H9 (cell line): ENCODE data around the gene PTTG1. TPM values are rescaled to one million over a fixed set of nuclear protein-coding genes. Genes with fewer than 3 reads are reported as not detected.
A peak's percentile ranks its signal among the peaks of the same experiment; 100 is the strongest.

ENCODE experiments used
- DNase-seq: peaks from one replicate; pipeline ENCODE4 v3.0.0-alpha.2; 2017
- H2AFZ ChIP-seq: one replicate; pipeline ENCODE4 v1.6.1; 2013; ENCODE audit warnings: mild to moderate bottlenecking, low read length, control low read depth, moderate library complexity
- H2AK5ac ChIP-seq: 2 replicates; pipeline ENCODE4 v1.6.1; 2013; ENCODE audit warnings: low read length, control low read depth, mixed read lengths; ENCODE audit not compliant: insufficient read length
- H2BK120ac ChIP-seq: one replicate; pipeline ENCODE4 v1.6.1; 2013; ENCODE audit warnings: low read depth, mild to moderate bottlenecking, low read length, control low read depth, inconsistent platforms; ENCODE audit not compliant: poor library complexity, severe bottlenecking
- H2BK12ac ChIP-seq: 2 replicates; pipeline ENCODE4 v1.6.1; 2013; ENCODE audit warnings: low read length, control low read depth, mixed read lengths, low read depth; ENCODE audit not compliant: insufficient read length
- H2BK15ac ChIP-seq: 2 replicates; pipeline ENCODE4 v1.6.1; 2013; ENCODE audit warnings: low read depth, low read length, control low read depth
- H2BK20ac ChIP-seq: one replicate; pipeline ENCODE4 v1.6.1; 2013; ENCODE audit warnings: low read depth, mild to moderate bottlenecking, low read length, control low read depth, inconsistent platforms; ENCODE audit not compliant: poor library complexity, severe bottlenecking
- H2BK5ac ChIP-seq: 2 replicates; pipeline ENCODE4 v1.6.1; 2013; ENCODE audit warnings: low read length, control low read depth, mixed read lengths; ENCODE audit not compliant: insufficient read length
- H3K14ac ChIP-seq: 2 replicates; pipeline ENCODE4 v1.6.1; 2013; ENCODE audit warnings: low read length, control low read depth; ENCODE audit not compliant: insufficient read depth
- H3K18ac ChIP-seq: 2 replicates; pipeline ENCODE4 v1.6.1; 2013; ENCODE audit warnings: low read depth, mild to moderate bottlenecking, mixed read lengths, low read length, control low read depth; ENCODE audit not compliant: insufficient read length
- H3K23ac ChIP-seq: 2 replicates; pipeline ENCODE4 v1.6.1; 2013; ENCODE audit warnings: low read length, control low read depth, mixed read lengths, low read depth; ENCODE audit not compliant: insufficient read length
- H3K23me2 ChIP-seq: 2 replicates; pipeline ENCODE4 v1.6.1; 2013; ENCODE audit warnings: low read depth, mild to moderate bottlenecking, mixed read lengths, low read length, control low read depth; ENCODE audit not compliant: insufficient read length, poor library complexity, severe bottlenecking
- H3K27ac ChIP-seq: 2 replicates; pipeline ENCODE4 v1.5.1; 2013; ENCODE audit warnings: low read length, control low read depth, mixed read lengths, low read depth; ENCODE audit not compliant: insufficient read length
- H3K27me3 ChIP-seq: 2 replicates; pipeline ENCODE4 v1.6.1; 2013; ENCODE audit warnings: low read length, control low read depth, inconsistent platforms; ENCODE audit not compliant: insufficient read depth
- H3K4ac ChIP-seq: 2 replicates; pipeline ENCODE4 v1.6.1; 2013; ENCODE audit warnings: low read depth, mild to moderate bottlenecking, control low read depth, inconsistent platforms, low read length, moderate library complexity
- H3K4me1 ChIP-seq: 2 replicates; pipeline ENCODE4 v1.6.1; 2013; ENCODE audit warnings: low read length, control low read depth, inconsistent platforms; ENCODE audit not compliant: insufficient read depth
- H3K4me2 ChIP-seq: 2 replicates; pipeline ENCODE4 v1.6.1; 2013; ENCODE audit warnings: low read length, control low read depth, mixed read lengths; ENCODE audit not compliant: insufficient read length, insufficient read depth
- H3K56ac ChIP-seq: 2 replicates; pipeline ENCODE4 v1.6.1; 2013; ENCODE audit warnings: low read depth, mild to moderate bottlenecking, mixed read lengths, low read length, control low read depth; ENCODE audit not compliant: insufficient read length
- H3K79me1 ChIP-seq: 2 replicates; pipeline ENCODE4 v1.6.1; 2013; ENCODE audit warnings: low read depth, mild to moderate bottlenecking, moderate library complexity, low read length, control low read depth, inconsistent platforms; ENCODE audit not compliant: insufficient read depth, poor library complexity, severe bottlenecking
- H3K79me2 ChIP-seq: 2 replicates; pipeline ENCODE4 v1.6.1; 2013; ENCODE audit warnings: low read length, control low read depth, inconsistent platforms; ENCODE audit not compliant: insufficient read depth
- H3K9ac ChIP-seq: 2 replicates; pipeline ENCODE4 v1.6.1; 2013; ENCODE audit warnings: low read length, control low read depth, mixed read lengths; ENCODE audit not compliant: insufficient read length; ENCODE audit errors: extremely low read depth
- H3K9me3 ChIP-seq: one replicate; pipeline ENCODE4 v1.6.1; 2013; ENCODE audit warnings: low read depth, low read length, inconsistent platforms; ENCODE audit not compliant: control insufficient read depth
- H3T11ph ChIP-seq: one replicate; pipeline ENCODE4 v1.6.1; 2013; ENCODE audit warnings: mild to moderate bottlenecking, low read length, control low read depth, inconsistent platforms
- H4K20me1 ChIP-seq: one replicate; pipeline ENCODE4 v1.6.1; 2013; ENCODE audit not compliant: control insufficient read depth, insufficient read length, insufficient read depth
- H4K5ac ChIP-seq: 2 replicates; pipeline ENCODE4 v1.6.1; 2013; ENCODE audit warnings: low read depth, mild to moderate bottlenecking, mixed read lengths, low read length, control low read depth; ENCODE audit not compliant: insufficient read length
- H4K8ac ChIP-seq: replicated peaks from 2 replicates; pipeline ENCODE4 v1.6.1; 2013; ENCODE audit warnings: low read length, control low read depth, mixed read lengths, low read depth; ENCODE audit not compliant: insufficient read length
- H4K91ac ChIP-seq: 2 replicates; pipeline ENCODE4 v1.6.1; 2013; ENCODE audit warnings: low read depth, mild to moderate bottlenecking, moderate library complexity, mixed read lengths, low read length, control low read depth; ENCODE audit not compliant: insufficient read length
- H3K27ac Mint-ChIP-seq, 3 experiments: 2 replicates in 2 of 3; 3 replicates in 1 of 3; pipeline ENCODE4 v1.8.0; 2020 to 2021; ENCODE audit warnings: mixed read lengths in 3 of 3, mild to moderate bottlenecking in 1 of 3, moderate library complexity in 1 of 3
- H3K27me3 Mint-ChIP-seq: 2 replicates; pipeline ENCODE4 v1.8.0; 2021; ENCODE audit warnings: low read depth, mild to moderate bottlenecking, moderate library complexity, mixed read lengths
- H3K36me3 Mint-ChIP-seq, 3 experiments: 2 replicates in 2 of 3; 3 replicates in 1 of 3; pipeline ENCODE4 v1.8.0; 2020 to 2021; ENCODE audit warnings: low read depth in 3 of 3, mixed read lengths in 3 of 3; ENCODE audit not compliant: insufficient read depth in 1 of 3
- H3K4me1 Mint-ChIP-seq, 2 experiments: 2 replicates each; pipeline ENCODE4 v1.8.0; 2020; ENCODE audit warnings: mixed read lengths in 2 of 2
- H3K4me3 Mint-ChIP-seq, 2 experiments: 2 replicates in 1 of 2; 3 replicates in 1 of 2; pipeline ENCODE4 v1.8.0; 2020 to 2021; ENCODE audit warnings: mild to moderate bottlenecking in 2 of 2, mixed read lengths in 2 of 2, moderate library complexity in 1 of 2
- H3K9me3 Mint-ChIP-seq, 2 experiments: 2 replicates in 1 of 2; 3 replicates in 1 of 2; pipeline ENCODE4 v1.8.0; 2020; ENCODE audit warnings: mild to moderate bottlenecking in 2 of 2, mixed read lengths in 2 of 2, moderate library complexity in 1 of 2
- WGBS: extraction: QIAGEN DNeasy Blood & Tissue Kit; methylation state at CpG from one replicate; pipeline ENCODE4 v1.1.7; 2013; ENCODE audit warnings: missing lambda C conversion rate, low lambda C conversion rate, mixed read lengths; ENCODE audit not compliant: insufficient read length; ENCODE audit errors: extremely low coverage; 5-methylcytosine and 5-hydroxymethylcytosine counted together
- total RNA-seq: library from RNA; stranded (reverse); gene quantifications from 2 replicates; pipeline ENCODE4 v1.2.1, GENCODE V29; 2021
- TF ChIP-seq, protein P1 (sequence below): fragments of 200-600 bp; sonication (generic); conservative IDR thresholded peaks from 3 replicates; pipeline ENCODE4 v1.8.0; 2021; ENCODE audit warnings: antibody characterized with exemption, mild to moderate bottlenecking

PTTG1 gene
- total RNA-seq, 1 experiment from 2014 or later, result 279 TPM

DNA sequence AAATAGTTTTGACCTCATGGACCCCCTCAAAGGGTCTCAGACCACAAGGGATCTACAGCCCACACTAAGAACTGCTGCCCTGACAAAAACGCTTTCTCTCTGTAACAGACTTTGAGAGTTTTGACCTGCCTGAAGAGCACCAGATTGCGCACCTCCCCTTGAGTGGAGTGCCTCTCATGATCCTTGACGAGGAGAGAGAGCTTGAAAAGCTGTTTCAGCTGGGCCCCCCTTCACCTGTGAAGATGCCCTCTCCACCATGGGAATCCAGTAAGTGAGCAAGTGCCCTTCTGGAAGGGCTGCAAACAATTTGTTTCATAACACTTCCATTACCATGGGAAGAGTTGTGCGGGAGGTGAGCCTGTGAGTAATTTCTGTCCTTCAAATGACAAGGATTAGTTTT is 6.0 kb downstream of the PTTG1 start:
- Histone ChIP-seq H3K18ac (no peak overlapping the region), H2BK5ac (no peak overlapping the region), H3K27me3 (no peaks in the 10 kb centered on the region), H2AFZ (no peak overlapping the region), H4K20me1 (no peaks in the 10 kb centered on the region), H3K23ac (no peak overlapping the region), H3K27ac (no peak overlapping the region), H3K56ac (no peak overlapping the region), H2BK120ac (no peak overlapping the region), H3K14ac (no peak overlapping the region), H3K4me1 (peaks cover 4% of the 10 kb centered on the region; the same call in 1 of the 2 replicates), H3K4me2 (no peak overlapping the region), H3K9ac (no peak overlapping the region), H3K79me1 (peaks cover 5% of the 10 kb centered on the region), H2BK12ac (no peak overlapping the region), H3K4ac (no peak overlapping the region), H4K91ac (no peak overlapping the region), H3K23me2 (no peaks in the 10 kb centered on the region), H4K8ac (no peak overlapping the region), H4K5ac (no peak overlapping the region), H2BK20ac (no peak overlapping the region), H3K9me3 (no peaks in the 10 kb centered on the region), H3T11ph (no peak overlapping the region), H2BK15ac (no peak overlapping the region), H3K79me2 (peaks cover 3% of the 10 kb centered on the region; the same call in 1 of the 2 replicates), H2AK5ac (no peak overlapping the region)
- TF ChIP-seq, protein P1, sequence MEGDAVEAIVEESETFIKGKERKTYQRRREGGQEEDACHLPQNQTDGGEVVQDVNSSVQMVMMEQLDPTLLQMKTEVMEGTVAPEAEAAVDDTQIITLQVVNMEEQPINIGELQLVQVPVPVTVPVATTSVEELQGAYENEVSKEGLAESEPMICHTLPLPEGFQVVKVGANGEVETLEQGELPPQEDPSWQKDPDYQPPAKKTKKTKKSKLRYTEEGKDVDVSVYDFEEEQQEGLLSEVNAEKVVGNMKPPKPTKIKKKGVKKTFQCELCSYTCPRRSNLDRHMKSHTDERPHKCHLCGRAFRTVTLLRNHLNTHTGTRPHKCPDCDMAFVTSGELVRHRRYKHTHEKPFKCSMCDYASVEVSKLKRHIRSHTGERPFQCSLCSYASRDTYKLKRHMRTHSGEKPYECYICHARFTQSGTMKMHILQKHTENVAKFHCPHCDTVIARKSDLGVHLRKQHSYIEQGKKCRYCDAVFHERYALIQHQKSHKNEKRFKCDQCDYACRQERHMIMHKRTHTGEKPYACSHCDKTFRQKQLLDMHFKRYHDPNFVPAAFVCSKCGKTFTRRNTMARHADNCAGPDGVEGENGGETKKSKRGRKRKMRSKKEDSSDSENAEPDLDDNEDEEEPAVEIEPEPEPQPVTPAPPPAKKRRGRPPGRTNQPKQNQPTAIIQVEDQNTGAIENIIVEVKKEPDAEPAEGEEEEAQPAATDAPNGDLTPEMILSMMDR, result no peak
- no CpG with 5 or more reads among the region's 4 CpGs for WGBS
- H3K4me3 Mint-ChIP-seq, result no peak overlapping the region
- peaks cover 37 to 59% (median 58%) of the 10 kb centered on the region in 3 experiments; a peak in 6 of 7 replicates for H3K36me3 Mint-ChIP-seq
- peak overlapping the region in 1 of 3 experiments; percentile 22; a peak in 1 of 7 replicates for H3K27ac Mint-ChIP-seq
- no peak for DNase-seq
- no peaks in the 10 kb centered on the region for H3K9me3 Mint-ChIP-seq
- no peaks in the 10 kb centered on the region for H3K27me3 Mint-ChIP-seq
- H3K4me1 Mint-ChIP-seq, result peaks cover 23 to 26% of the 10 kb centered on the region in 2 experiments
